NCI-H510A (cell line): ENCODE data around the gene STRA6.
A peak's percentile ranks its signal among the peaks of the same experiment; 100 is the strongest.
"Not testable (repeated sequence)": the region's sequence is repeated elsewhere in the genome, so short reads cannot be mapped to it uniquely, and the experiment has no call there.

Experiments
- DNase-seq: peaks from one replicate; lab custom pipeline; 2025; lab: John Stamatoyannopoulos, UW

Gene STRA6

GRCh38 chr15:74162195-74162536 lies 40.4 kb downstream of the STRA6 start:
- DNase-seq = not testable (repeated sequence)

- DNase-seq = not testable (repeated sequence)
Observed at GRCh38 chr15:74160390-74160789, 42.2 kb downstream of the STRA6 start.

- DNase-seq = no peak
Observed at GRCh38 chr15:74159773-74160172, 42.8 kb downstream of the STRA6 start.

GRCh38 chr15:74158855-74159650 lies 43.5 kb downstream of the STRA6 start:
- DNase-seq = no peak

GRCh38 chr15:74157868-74158827 lies 44.4 kb downstream of the STRA6 start:
- no peak for DNase-seq

- no peak for DNase-seq
Observed at GRCh38 chr15:74156678-74157411, 45.7 kb downstream of the STRA6 start.

- no peak for DNase-seq
Observed at GRCh38 chr15:74155766-74156417, 46.7 kb downstream of the STRA6 start.

GRCh38 chr15:74147051-74147450 lies 55.5 kb downstream of the STRA6 start:
- DNase-seq = no peak

- no peak for DNase-seq
Observed at GRCh38 chr15:74146277-74146800, 56.2 kb downstream of the STRA6 start.

- DNase-seq = peak; percentile 24
Observed at GRCh38 chr15:74144153-74144775, 58.3 kb downstream of the STRA6 start.

GRCh38 chr15:74141591-74141990 lies 61.0 kb downstream of the STRA6 start:
- DNase-seq = no peak

GRCh38 chr15:74138642-74139041 lies 63.9 kb downstream of the STRA6 start:
- DNase-seq = no peak

GRCh38 chr15:74137537-74137894 lies 65.1 kb downstream of the STRA6 start:
- DNase-seq = no peak

GRCh38 chr15:74136814-74137536 lies 65.6 kb downstream of the STRA6 start:
- DNase-seq = no peak

- DNase-seq = no peak
Observed at GRCh38 chr15:74136540-74136813, 66.1 kb downstream of the STRA6 start.

- no peak for DNase-seq
Observed at GRCh38 chr15:74135041-74135565, 67.5 kb downstream of the STRA6 start.

GRCh38 chr15:74134387-74135027 lies 68.1 kb downstream of the STRA6 start:
- DNase-seq = no peak

GRCh38 chr15:74133694-74134386 lies 68.7 kb downstream of the STRA6 start:
- DNase-seq = no peak
